HEK293 (cell line): ENCODE measurements around the gene GCNT2.

Source experiments
- CTCF ChIA-PET: fragments of 350-600 bp; formaldehyde crosslinking; extraction: SDS; loops from one replicate; lab custom pipeline; 2021; ENCODE audit warnings: antibody characterized with exemption; lab: Yijun Ruan, JAX
- POLR2A ChIA-PET: fragments of 300-600 bp; formaldehyde crosslinking; extraction: SDS; loops from one replicate; lab custom pipeline; 2020; ENCODE audit warnings: antibody characterized with exemption, inconsistent platforms; lab: Yijun Ruan, JAX
- H3K27ac ChIP-seq: fragments of 200-500 bp; sonication (Bioruptor generic); 2 replicates; pipeline ENCODE4 v1.5.1; 2014; ENCODE audit warnings: low read depth, low read length, control low read depth, inconsistent platforms; ENCODE audit errors: extremely low read depth
- H3K36me3 ChIP-seq, 2 experiments: fragments of 200-500 bp in 1 of 2; sonication (Bioruptor generic) in 1 of 2; 1 replicate in 1 of 2; 2 replicates in 1 of 2; pipeline ENCODE4 v1.5.1; 2014 to 2017; ENCODE audit warnings: inconsistent platforms in 2 of 2, low read length in 2 of 2; ENCODE audit not compliant: control insufficient read depth in 2 of 2, insufficient read depth in 1 of 2
- H3K4me1 ChIP-seq: fragments of 200-500 bp; sonication (Bioruptor generic); 2 replicates; pipeline ENCODE4 v1.5.1; 2014; ENCODE audit warnings: mild to moderate bottlenecking, low read length, inconsistent platforms; ENCODE audit not compliant: control insufficient read depth, insufficient read depth
- H3K4me3 ChIP-seq: 2 replicates; pipeline ENCODE4 v1.5.1; 2011; ENCODE audit warnings: low read depth, mild to moderate bottlenecking, control low read depth, low read length, moderate library complexity
- H3K9me3 ChIP-seq: fragments of 200-500 bp; sonication (Bioruptor generic); 2 replicates; pipeline ENCODE4 v1.5.1; 2014; ENCODE audit warnings: low read depth, low read length, inconsistent platforms; ENCODE audit not compliant: control insufficient read depth, insufficient read depth
- GFI1B ChIP-seq: fragments of 450-650 bp; formaldehyde crosslinking; IDR thresholded peaks from 2 replicates; pipeline ENCODE4 v1.5.1; 2016; ENCODE audit warnings: missing biosample characterization, missing genetic modification characterization
- GLIS1 ChIP-seq: fragments of 450-650 bp; formaldehyde crosslinking; IDR thresholded peaks from 2 replicates; pipeline ENCODE4 v1.5.1; 2016; ENCODE audit warnings: missing biosample characterization, missing genetic modification characterization
- KLF7 ChIP-seq: fragments of 450-650 bp; formaldehyde crosslinking; IDR thresholded peaks from 2 replicates; pipeline ENCODE4 v1.5.1; 2016; ENCODE audit warnings: missing biosample characterization, missing genetic modification characterization, borderline replicate concordance
- REST ChIP-seq: fragments of 450-650 bp; formaldehyde crosslinking; IDR thresholded peaks from 2 replicates; pipeline ENCODE4 v1.5.1; 2016; ENCODE audit warnings: missing biosample characterization, missing genetic modification characterization
- SETDB1 ChIP-seq: IDR thresholded peaks from one replicate; pipeline ENCODE4 v1.6.1; 2017; ENCODE audit warnings: mild to moderate bottlenecking, low read length, moderate library complexity, mixed read lengths; ENCODE audit not compliant: insufficient read length
- TSHZ1 ChIP-seq: fragments of 450-650 bp; formaldehyde crosslinking; IDR thresholded peaks from 2 replicates; pipeline ENCODE4 v1.5.1; 2016; ENCODE audit warnings: missing biosample characterization, missing genetic modification characterization, borderline replicate concordance
- ZBTB10 ChIP-seq: fragments of 450-650 bp; formaldehyde crosslinking; IDR thresholded peaks from 2 replicates; pipeline ENCODE4 v1.5.1; 2016; ENCODE audit warnings: missing biosample characterization, missing genetic modification characterization
- ZBTB20 ChIP-seq: fragments of 450-650 bp; formaldehyde crosslinking; IDR thresholded peaks from 2 replicates; pipeline ENCODE4 v1.5.1; 2016; ENCODE audit warnings: missing biosample characterization, missing genetic modification characterization
- ZFP37 ChIP-seq: fragments of 450-650 bp; formaldehyde crosslinking; IDR thresholded peaks from 2 replicates; pipeline ENCODE4 v1.5.1; 2016; ENCODE audit warnings: missing biosample characterization, missing genetic modification characterization
- ZNF157 ChIP-seq: fragments of 450-650 bp; formaldehyde crosslinking; IDR thresholded peaks from 2 replicates; pipeline ENCODE4 v1.5.1; 2016; ENCODE audit warnings: missing biosample characterization, missing genetic modification characterization
- ZNF174 ChIP-seq: fragments of 450-650 bp; formaldehyde crosslinking; IDR thresholded peaks from 2 replicates; pipeline ENCODE4 v1.5.0; 2017; ENCODE audit warnings: missing biosample characterization, mild to moderate bottlenecking, missing genetic modification characterization
- ZNF24 ChIP-seq: fragments of 450-650 bp; formaldehyde crosslinking; IDR thresholded peaks from 2 replicates; pipeline ENCODE4 v1.5.1; 2016; ENCODE audit warnings: missing biosample characterization, missing genetic modification characterization
- ZNF292 ChIP-seq: fragments of 450-650 bp; formaldehyde crosslinking; IDR thresholded peaks from 2 replicates; pipeline ENCODE4 v1.5.1; 2016; ENCODE audit warnings: low read depth, missing biosample characterization, missing genetic modification characterization, borderline replicate concordance
- ZNF324 ChIP-seq: fragments of 450-650 bp; formaldehyde crosslinking; IDR thresholded peaks from 2 replicates; pipeline ENCODE4 v1.5.1; 2016; ENCODE audit warnings: missing biosample characterization, missing genetic modification characterization
- ZNF335 ChIP-seq: fragments of 450-650 bp; formaldehyde crosslinking; conservative IDR thresholded peaks from 2 replicates; pipeline ENCODE4 v1.5.1; 2016; ENCODE audit warnings: missing biosample characterization, missing genetic modification characterization
- ZNF350 ChIP-seq: fragments of 450-650 bp; formaldehyde crosslinking; IDR thresholded peaks from 2 replicates; pipeline ENCODE4 v1.5.0; 2017; ENCODE audit warnings: missing biosample characterization, mild to moderate bottlenecking, missing genetic modification characterization
- ZNF571 ChIP-seq: fragments of 450-650 bp; formaldehyde crosslinking; IDR thresholded peaks from 2 replicates; pipeline ENCODE4 v1.5.0; 2017; ENCODE audit warnings: missing biosample characterization, missing genetic modification characterization
- ZNF658 ChIP-seq: fragments of 450-650 bp; formaldehyde crosslinking; IDR thresholded peaks from 2 replicates; pipeline ENCODE4; 2016; ENCODE audit warnings: missing biosample characterization, missing genetic modification characterization
- ZNF701 ChIP-seq: fragments of 450-650 bp; formaldehyde crosslinking; IDR thresholded peaks from 2 replicates; pipeline ENCODE4 v1.5.1; 2016; ENCODE audit warnings: missing biosample characterization, missing genetic modification characterization
- ZNF747 ChIP-seq: fragments of 450-650 bp; formaldehyde crosslinking; IDR thresholded peaks from 2 replicates; pipeline ENCODE4 v1.5.1; 2016; ENCODE audit warnings: missing biosample characterization, missing genetic modification characterization
- ZNF785 ChIP-seq: fragments of 450-650 bp; formaldehyde crosslinking; IDR thresholded peaks from 2 replicates; pipeline ENCODE4 v1.5.1; 2016; ENCODE audit warnings: missing biosample characterization, missing genetic modification characterization

The GCNT2 gene

GRCh38 chr6:10545482-10545881, 24.3 kb downstream of the GCNT2 start (continued):
- TF ChIP-seq ZNF785 (tag by site-specific recombination): no peak

GRCh38 chr6:10547809-10548208, 26.7 kb downstream of the GCNT2 start:
- Histone ChIP-seq H3K4me1 (no peaks in the 10 kb centered on the region), H3K4me3 (no peak overlapping the region), H3K27ac (no peak overlapping the region), H3K9me3 (no peaks in the 10 kb centered on the region), H3K36me3 (no peaks in the 10 kb centered on the region)
- ChIA-PET CTCF (interaction anchor here (0.6 to 0.8 kb wide), 2 partner anchors 16 to 348 kb away, joined by 3 read pairs; no protein-coding TSS in a partner anchor), POLR2A (no interaction called here)
- TF ChIP-seq ZNF335 (tag by site-specific recombination) (no peak), ZNF174 (tag by site-specific recombination) (no peak), ZNF24 (no peak), ZNF157 (no peak), GFI1B (tag by site-specific recombination) (no peak), KLF7 (tag by site-specific recombination) (no peak), ZBTB20 (tag by site-specific recombination) (no peak), ZNF350 (no peak), SETDB1 (no peak), REST (tag by site-specific recombination) (no peak), ZBTB10 (tag by site-specific recombination) (no peak), ZFP37 (tag by site-specific recombination) (no peak), ZNF701 (tag by site-specific recombination) (no peak), ZNF324 (no peak), GLIS1 (tag by site-specific recombination) (no peak), ZNF292 (no peak), TSHZ1 (tag by site-specific recombination) (no peak), ZNF658 (tag by site-specific recombination) (no peak), ZNF747 (tag by site-specific recombination) (no peak), ZNF571 (no peak)
